MM.1S (cell line): ENCODE measurements around the gene MAT2A.

Source experiments
- CTCF ChIP-seq: fragments of 300-600 bp; sonication (generic); IDR thresholded peaks from 2 replicates; pipeline ENCODE4 v1.5.1; 2016; ENCODE audit warnings: antibody characterized with exemption, low read length, mixed read lengths
- EZH2 ChIP-seq: fragments of 300-600 bp; sonication (generic); optimal IDR thresholded peaks from 2 replicates; pipeline ENCODE3; 2017; ENCODE audit warnings: low read depth, mild to moderate bottlenecking, antibody characterized with exemption, low read length, mixed read lengths
- EZH2phosphoT487 ChIP-seq: fragments of 300-600 bp; sonication (generic); IDR thresholded peaks from 2 replicates; pipeline ENCODE4 v1.6.1; 2018; ENCODE audit warnings: antibody characterized with exemption, low read length

DNA sequence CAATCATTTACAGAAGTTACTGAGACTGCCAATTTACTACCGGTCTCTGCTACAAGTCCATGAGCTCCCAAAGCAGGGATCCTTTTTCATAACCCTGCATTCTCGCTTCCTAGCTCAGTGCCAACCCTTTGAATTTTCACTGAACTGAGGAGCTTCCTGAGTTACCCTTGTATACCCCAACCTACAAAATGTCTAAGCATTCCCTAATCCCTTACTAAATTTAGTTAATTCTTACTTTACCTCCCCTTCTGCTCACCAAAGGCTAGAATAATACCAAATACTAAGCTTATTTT lies 9.6 kb downstream of the MAT2A start:
- TF ChIP-seq CTCF (no peak), EZH2phosphoT487 (no peak), EZH2 (no peak)
